Measurements from ENCODE around the gene SEC62.

SEC62 gene

GRCh38 chr3:170021083-170021482 is 54.5 kb downstream of the SEC62 start:
- no peaks in the 10 kb centered on the region for H3K27me3 ChIP-seq (ENCODE audit: control insufficient read depth, insufficient read depth, low read length)
- H3K36me3 ChIP-seq (ENCODE audit: control insufficient read depth, insufficient read depth, low read length) = no peaks in the 10 kb centered on the region
- H3K4me3 ChIP-seq (ENCODE audit: low read depth, low read length) = no peak overlapping the region
- no peaks in the 10 kb centered on the region for H3K9me3 ChIP-seq (ENCODE audit: control insufficient read depth, insufficient read depth, low read length)
- H3K27ac ChIP-seq (ENCODE audit: low read depth, low read length) = no peak overlapping the region
- H3K9ac ChIP-seq (ENCODE audit: low read depth, low read length) = no peak overlapping the region
- H3K4me1 ChIP-seq (ENCODE audit: control insufficient read depth, insufficient read depth, low read length) = no peaks in the 10 kb centered on the region

- no peak overlapping the region for H3K9ac ChIP-seq (ENCODE audit: low read depth, low read length)
- H3K4me1 ChIP-seq (ENCODE audit: control insufficient read depth, insufficient read depth, low read length) = no peaks in the 10 kb centered on the region
- no peaks in the 10 kb centered on the region for H3K36me3 ChIP-seq (ENCODE audit: control insufficient read depth, insufficient read depth, low read length)
- no peak overlapping the region for H3K27ac ChIP-seq (ENCODE audit: low read depth, low read length)
- no peaks in the 10 kb centered on the region for H3K9me3 ChIP-seq (ENCODE audit: control insufficient read depth, insufficient read depth, low read length)
- no peak overlapping the region for H3K4me3 ChIP-seq (ENCODE audit: low read depth, low read length)
- H3K27me3 ChIP-seq (ENCODE audit: control insufficient read depth, insufficient read depth, low read length) = no peaks in the 10 kb centered on the region
These were observed 55.7 kb downstream of the SEC62 start for GRCh38 chr3:170022336-170022735.

- no peaks in the 10 kb centered on the region for H3K9me3 ChIP-seq (ENCODE audit: control insufficient read depth, insufficient read depth, low read length)
- H3K4me3 ChIP-seq (ENCODE audit: low read depth, low read length) = no peak overlapping the region
- H3K27me3 ChIP-seq (ENCODE audit: control insufficient read depth, insufficient read depth, low read length) = no peaks in the 10 kb centered on the region
- no peak overlapping the region for H3K27ac ChIP-seq (ENCODE audit: low read depth, low read length)
- no peaks in the 10 kb centered on the region for H3K4me1 ChIP-seq (ENCODE audit: control insufficient read depth, insufficient read depth, low read length)
- no peaks in the 10 kb centered on the region for H3K36me3 ChIP-seq (ENCODE audit: control insufficient read depth, insufficient read depth, low read length)
- H3K9ac ChIP-seq (ENCODE audit: low read depth, low read length) = no peak overlapping the region
These were observed 56.6 kb downstream of the SEC62 start for GRCh38 chr3:170023165-170023564.

- Histone ChIP-seq H3K27ac (ENCODE audit: low read depth, low read length) (no peak overlapping the region), H3K27me3 (ENCODE audit: control insufficient read depth, insufficient read depth, low read length) (no peaks in the 10 kb centered on the region), H3K36me3 (ENCODE audit: control insufficient read depth, insufficient read depth, low read length) (no peaks in the 10 kb centered on the region), H3K4me1 (ENCODE audit: control insufficient read depth, insufficient read depth, low read length) (no peaks in the 10 kb centered on the region), H3K9me3 (ENCODE audit: control insufficient read depth, insufficient read depth, low read length) (no peaks in the 10 kb centered on the region), H3K9ac (ENCODE audit: low read depth, low read length) (no peak overlapping the region), H3K4me3 (ENCODE audit: low read depth, low read length) (no peak overlapping the region)
These were observed 58.0 kb downstream of the SEC62 start for GRCh38 chr3:170024581-170024980.

- Histone ChIP-seq H3K4me3 (ENCODE audit: low read depth, low read length) (no peak overlapping the region), H3K36me3 (ENCODE audit: control insufficient read depth, insufficient read depth, low read length) (no peaks in the 10 kb centered on the region), H3K9me3 (ENCODE audit: control insufficient read depth, insufficient read depth, low read length) (no peaks in the 10 kb centered on the region), H3K9ac (ENCODE audit: low read depth, low read length) (no peak overlapping the region), H3K27ac (ENCODE audit: low read depth, low read length) (no peak overlapping the region), H3K27me3 (ENCODE audit: control insufficient read depth, insufficient read depth, low read length) (no peaks in the 10 kb centered on the region), H3K4me1 (ENCODE audit: control insufficient read depth, insufficient read depth, low read length) (no peaks in the 10 kb centered on the region)
These were observed 60.9 kb downstream of the SEC62 start for GRCh38 chr3:170027233-170028102.

GRCh38 chr3:170033489-170033888 is 66.9 kb downstream of the SEC62 start:
- Histone ChIP-seq H3K36me3 (ENCODE audit: control insufficient read depth, insufficient read depth, low read length) (no peaks in the 10 kb centered on the region), H3K9me3 (ENCODE audit: control insufficient read depth, insufficient read depth, low read length) (no peaks in the 10 kb centered on the region), H3K9ac (ENCODE audit: low read depth, low read length) (no peak overlapping the region), H3K27ac (ENCODE audit: low read depth, low read length) (no peak overlapping the region), H3K4me3 (ENCODE audit: low read depth, low read length) (no peak overlapping the region), H3K4me1 (ENCODE audit: control insufficient read depth, insufficient read depth, low read length) (peaks cover 5% of the 10 kb centered on the region; the same call in 1 of the 2 replicates), H3K27me3 (ENCODE audit: control insufficient read depth, insufficient read depth, low read length) (no peaks in the 10 kb centered on the region)

- H3K27ac ChIP-seq (ENCODE audit: low read depth, low read length) = no peak within 1 kb of the TSS
- 0 out of 2 replicates have a peak within 1 kb of the TSS, but pooled peaks have one; percentile 12 for H3K9ac ChIP-seq (ENCODE audit: low read depth, low read length)
These were observed 71.1 kb downstream of the SEC62 start, which contains the start of gene GPR160 for GRCh38 chr3:170037463-170038433. Gene GPR160, plus strand, starts transcription at chr3:170037995. Its CDS starts 45,978 bp downstream, at chr3:170083973.

GRCh38 chr3:170038434-170039110 is 72.0 kb downstream of the SEC62 start:
- Histone ChIP-seq H3K36me3 (ENCODE audit: control insufficient read depth, insufficient read depth, low read length) (no peaks in the 10 kb centered on the region), H3K9me3 (ENCODE audit: control insufficient read depth, insufficient read depth, low read length) (no peaks in the 10 kb centered on the region), H3K4me1 (ENCODE audit: control insufficient read depth, insufficient read depth, low read length) (peaks cover 10% of the 10 kb centered on the region), H3K27ac (ENCODE audit: low read depth, low read length) (no peak overlapping the region), H3K4me3 (ENCODE audit: low read depth, low read length) (peak overlapping the region; percentile 84), H3K9ac (ENCODE audit: low read depth, low read length) (0 out of 2 replicates have a peak overlapping the region, but pooled peaks have one; percentile 12), H3K27me3 (ENCODE audit: control insufficient read depth, insufficient read depth, low read length) (no peaks in the 10 kb centered on the region)

More at GRCh38 chr3:170037463-170038433, 71.1 kb downstream of the SEC62 start, which contains the start of gene GPR160:
- Histone ChIP-seq H3K9me3 (ENCODE audit: control insufficient read depth, insufficient read depth, low read length) (no peaks in the 10 kb centered on the region), H3K4me3 (ENCODE audit: low read depth, low read length) (peak within 1 kb of the TSS; percentile 84), H3K27me3 (ENCODE audit: control insufficient read depth, insufficient read depth, low read length) (no peaks in the 10 kb centered on the region), H3K4me1 (ENCODE audit: control insufficient read depth, insufficient read depth, low read length) (peaks cover 15% of the 10 kb centered on the region), H3K36me3 (ENCODE audit: control insufficient read depth, insufficient read depth, low read length) (no peaks in the 10 kb centered on the region)

GRCh38 chr3:170040418-170040817 is 73.8 kb downstream of the SEC62 start:
- no peaks in the 10 kb centered on the region for H3K27me3 ChIP-seq (ENCODE audit: control insufficient read depth, insufficient read depth, low read length)
- H3K9ac ChIP-seq (ENCODE audit: low read depth, low read length) = no peak overlapping the region
- H3K4me1 ChIP-seq (ENCODE audit: control insufficient read depth, insufficient read depth, low read length) = peaks cover 10% of the 10 kb centered on the region
- H3K36me3 ChIP-seq (ENCODE audit: control insufficient read depth, insufficient read depth, low read length) = no peaks in the 10 kb centered on the region
- H3K9me3 ChIP-seq (ENCODE audit: control insufficient read depth, insufficient read depth, low read length) = no peaks in the 10 kb centered on the region
- no peak overlapping the region for H3K27ac ChIP-seq (ENCODE audit: low read depth, low read length)
- peak overlapping the region; percentile 40; the same call in 1 of the 2 replicates for H3K4me3 ChIP-seq (ENCODE audit: low read depth, low read length)

GRCh38 chr3:170043506-170043905 is 76.9 kb downstream of the SEC62 start:
- Histone ChIP-seq H3K9me3 (ENCODE audit: control insufficient read depth, insufficient read depth, low read length) (no peaks in the 10 kb centered on the region), H3K36me3 (ENCODE audit: control insufficient read depth, insufficient read depth, low read length) (no peaks in the 10 kb centered on the region), H3K27ac (ENCODE audit: low read depth, low read length) (no peak overlapping the region), H3K9ac (ENCODE audit: low read depth, low read length) (no peak overlapping the region), H3K4me1 (ENCODE audit: control insufficient read depth, insufficient read depth, low read length) (peaks cover 10% of the 10 kb centered on the region), H3K27me3 (ENCODE audit: control insufficient read depth, insufficient read depth, low read length) (no peaks in the 10 kb centered on the region), H3K4me3 (ENCODE audit: low read depth, low read length) (no peak overlapping the region)

Data from HUES48 (cell line).